A549 (cell line): Measurements from ENCODE around the gene NR2C2. TPM values are rescaled to one million over a fixed set of nuclear protein-coding genes. Genes with fewer than 3 reads are reported as not detected.

ENCODE experiments used
- ATAC-seq, 2 experiments: fragments of 200-7000 bp in 1 of 2; fragments of >200 bp in 1 of 2; cut with Nextera tagmentation in 1 of 2; cut with Tn5 transposase in 1 of 2; 3 replicates each; pipeline versions ENCODE4 v1.8.0 to v1.9.1; 2018 to 2020; ENCODE audit warnings: mild to moderate bottlenecking in 1 of 2, moderate library complexity in 1 of 2
- CTCF ChIA-PET: fragments of 300-600 bp; sonication (Branson Sonifier 250); formaldehyde crosslinking; extraction: SDS; loops from one replicate; lab custom pipeline; 2021; ENCODE audit warnings: antibody characterized with exemption, inconsistent platforms; lab: Yijun Ruan, JAX
- POLR2A ChIA-PET: fragments of 350-600 bp; formaldehyde crosslinking; extraction: SDS; loops from one replicate; lab custom pipeline; 2021; ENCODE audit warnings: antibody characterized with exemption, inconsistent platforms; lab: Yijun Ruan, JAX
- DNase-seq, 2 experiments: peaks; one replicate each; pipeline versions ENCODE4 v3.0.0 to v3.0.0-alpha.2; 2011 to 2016; ENCODE audit warnings: low read depth in 1 of 2, low spot score in 1 of 2
- FAIRE-seq: peaks from 2 replicates; lab custom pipeline; 2011; peaks lifted over from hg19 to GRCh38; lab: Jason Lieb, UNC
- H3K27ac ChIP-seq, 2 experiments: fragments of >200 bp; sonication (Bioruptor Twin); formaldehyde crosslinking; 3 replicates each; pipeline ENCODE4 v1.5.1; 2016 to 2017
- H3K4me1 ChIP-seq: fragments of >200 bp; sonication (Bioruptor Twin); formaldehyde crosslinking; 3 replicates; pipeline ENCODE4 v1.6.1; 2016
- H3K4me2 ChIP-seq: fragments of >200 bp; sonication (Bioruptor Twin); formaldehyde crosslinking; 3 replicates; pipeline ENCODE4 v1.6.1; 2016
- H3K4me3 ChIP-seq: fragments of >200 bp; sonication (Bioruptor Twin); formaldehyde crosslinking; 3 replicates; pipeline ENCODE4 v1.5.1; 2016
- H3K9me3 ChIP-seq: fragments of >200 bp; sonication (Bioruptor Twin); formaldehyde crosslinking; 3 replicates; pipeline ENCODE4 v1.6.1; 2016
- CBX8 ChIP-seq: fragments of 200-600 bp; sonication (generic); IDR thresholded peaks from 2 replicates; pipeline ENCODE4 v1.6.1; 2016
- ESRRA ChIP-seq: fragments of 150-350 bp; IDR thresholded peaks from 2 replicates; pipeline ENCODE4 v1.6.1; 2014; ENCODE audit warnings: mild to moderate bottlenecking, low read length, borderline replicate concordance
- FOXS1 ChIP-seq: fragments of 250-450 bp; sonication (Bioruptor Pico); IDR thresholded peaks from 2 replicates; pipeline ENCODE4 v1.5.0; 2020; ENCODE audit warnings: mild to moderate bottlenecking, moderate library complexity
- HDAC2 ChIP-seq: fragments of 200-600 bp; sonication (generic); IDR thresholded peaks from 2 replicates; pipeline ENCODE4 v1.6.1; 2016
- JUN ChIP-seq, 2 experiments: fragments of >200 bp; sonication (Bioruptor Twin); formaldehyde crosslinking; IDR thresholded peaks; 2 replicates in 1 of 2; 3 replicates in 1 of 2; pipeline ENCODE4 v1.6.1; 2016 to 2017
- KDM1A ChIP-seq: fragments of 200-600 bp; sonication (generic); IDR thresholded peaks from 2 replicates; pipeline ENCODE4 v1.6.1; 2016; ENCODE audit warnings: low read depth, mild to moderate bottlenecking
- MAFK ChIP-seq: fragments of 450-650 bp; IDR thresholded peaks from 2 replicates; pipeline ENCODE4 v1.6.1; 2014; ENCODE audit not compliant: partially characterized antibody
- NFE2L2 ChIP-seq: fragments of 150-350 bp; conservative IDR thresholded peaks from 2 replicates; pipeline ENCODE4 v1.6.1; 2014; ENCODE audit warnings: low read length
- NPAS2 ChIP-seq: fragments of 250-450 bp; sonication (Bioruptor Pico); IDR thresholded peaks from 2 replicates; pipeline ENCODE4 v1.8.0; 2022; ENCODE audit warnings: mild to moderate bottlenecking, moderate library complexity, borderline replicate concordance
- NR3C1 ChIP-seq: fragments of >200 bp; sonication (Bioruptor Twin); formaldehyde crosslinking; IDR thresholded peaks from 3 replicates; pipeline ENCODE4 v1.6.1; 2017
- PHF8 ChIP-seq: fragments of 200-600 bp; sonication (generic); IDR thresholded peaks from 2 replicates; pipeline ENCODE4 v1.6.1; 2016; ENCODE audit warnings: low read depth, mild to moderate bottlenecking, antibody characterized with exemption, moderate library complexity, borderline replicate concordance
- POLR2A ChIP-seq: IDR thresholded peaks from 2 replicates; pipeline ENCODE4 v1.6.1; 2012; ENCODE audit warnings: mild to moderate bottlenecking, low read length
- RCOR1 ChIP-seq: fragments of 150-350 bp; IDR thresholded peaks from 2 replicates; pipeline ENCODE4 v1.6.1; 2014; ENCODE audit warnings: antibody characterized with exemption, low read length, low read depth
- RFX5 ChIP-seq: fragments of 450-650 bp; IDR thresholded peaks from 2 replicates; pipeline ENCODE4 v1.7.1; 2014; ENCODE audit warnings: antibody characterized with exemption, mild to moderate bottlenecking, moderate library complexity
- RNF2 ChIP-seq: fragments of 200-600 bp; sonication (generic); IDR thresholded peaks from 2 replicates; pipeline ENCODE4 v1.6.1; 2016; ENCODE audit warnings: low read depth, mild to moderate bottlenecking, antibody characterized with exemption, moderate library complexity, borderline replicate concordance
- TFCP2L1 ChIP-seq: fragments of 250-450 bp; sonication (Bioruptor Pico); IDR thresholded peaks from 2 replicates; pipeline ENCODE4 v1.5.0; 2021; ENCODE audit warnings: mild to moderate bottlenecking
- ZC3H11A ChIP-seq: fragments of 450-650 bp; IDR thresholded peaks from 2 replicates; pipeline ENCODE4 v1.6.1; 2014; ENCODE audit warnings: antibody characterized with exemption, mild to moderate bottlenecking
- ZFP36 ChIP-seq: fragments of 450-650 bp; IDR thresholded peaks from 2 replicates; pipeline ENCODE4 v1.6.1; 2014; ENCODE audit warnings: borderline replicate concordance; ENCODE audit not compliant: partially characterized antibody
- ZSCAN20 ChIP-seq: fragments of 250-450 bp; sonication (Bioruptor Pico); IDR thresholded peaks from 2 replicates; pipeline ENCODE4 v1.8.0; 2022; ENCODE audit warnings: mild to moderate bottlenecking, moderate library complexity
- WGBS: methylation state at CpG from one replicate; pipeline ENCODE4 v1.1.6; 2017; ENCODE audit errors: missing lambda C conversion rate; 5-methylcytosine and 5-hydroxymethylcytosine counted together
- polyA plus RNA-seq, 4 experiments: library from polyadenylated mRNA; depleted of rRNA in 3 of 4; stranded (reverse); fragments of >200 nt; fragmentation: RNase III in 1 of 4; extraction: RNeasy Plus Mini Kit Qiagen cat#74134 plus additional on column Dnase treatment in 1 of 4; gene quantifications; 2 replicates in 3 of 4; 3 replicates in 1 of 4; pipeline ENCODE4 v1.2.3, GENCODE V29; 2011 to 2017
- TF ChIP-seq, protein P1 (sequence below): fragments of 200-600 bp; sonication (generic); IDR thresholded peaks from 2 replicates; pipeline ENCODE4 v1.6.1; 2016; ENCODE audit warnings: antibody characterized with exemption, mild to moderate bottlenecking, moderate library complexity
- TF ChIP-seq, protein P2 (sequence below): fragments of >200 bp; sonication (Bioruptor Twin); formaldehyde crosslinking; IDR thresholded peaks from 3 replicates; pipeline ENCODE4 v1.5.1; 2016
- TF ChIP-seq, protein P3 (sequence below): fragments of 250-450 bp; sonication (Bioruptor Pico); IDR thresholded peaks from 2 replicates; pipeline ENCODE4 v1.5.0; 2021; ENCODE audit warnings: mild to moderate bottlenecking, moderate library complexity, borderline replicate concordance
- TF ChIP-seq, protein P4 (sequence below): fragments of 450-650 bp; IDR thresholded peaks from 2 replicates; pipeline ENCODE4 v1.6.1; 2014; ENCODE audit warnings: antibody characterized with exemption
- TF ChIP-seq, protein P5 (sequence below): fragments of 250-450 bp; sonication (Bioruptor Pico); IDR thresholded peaks from 2 replicates; pipeline ENCODE4 v1.5.0; 2020; ENCODE audit warnings: low read depth, mild to moderate bottlenecking, moderate library complexity
- TF ChIP-seq, protein P6 (sequence below): IDR thresholded peaks from 2 replicates; pipeline ENCODE4 v1.6.1; 2012

The NR2C2 gene
- polyA plus RNA-seq, 2 of the 4 experiments (the other 2 are of a cell fraction), result 14.6 to 20.2 TPM

DNA sequence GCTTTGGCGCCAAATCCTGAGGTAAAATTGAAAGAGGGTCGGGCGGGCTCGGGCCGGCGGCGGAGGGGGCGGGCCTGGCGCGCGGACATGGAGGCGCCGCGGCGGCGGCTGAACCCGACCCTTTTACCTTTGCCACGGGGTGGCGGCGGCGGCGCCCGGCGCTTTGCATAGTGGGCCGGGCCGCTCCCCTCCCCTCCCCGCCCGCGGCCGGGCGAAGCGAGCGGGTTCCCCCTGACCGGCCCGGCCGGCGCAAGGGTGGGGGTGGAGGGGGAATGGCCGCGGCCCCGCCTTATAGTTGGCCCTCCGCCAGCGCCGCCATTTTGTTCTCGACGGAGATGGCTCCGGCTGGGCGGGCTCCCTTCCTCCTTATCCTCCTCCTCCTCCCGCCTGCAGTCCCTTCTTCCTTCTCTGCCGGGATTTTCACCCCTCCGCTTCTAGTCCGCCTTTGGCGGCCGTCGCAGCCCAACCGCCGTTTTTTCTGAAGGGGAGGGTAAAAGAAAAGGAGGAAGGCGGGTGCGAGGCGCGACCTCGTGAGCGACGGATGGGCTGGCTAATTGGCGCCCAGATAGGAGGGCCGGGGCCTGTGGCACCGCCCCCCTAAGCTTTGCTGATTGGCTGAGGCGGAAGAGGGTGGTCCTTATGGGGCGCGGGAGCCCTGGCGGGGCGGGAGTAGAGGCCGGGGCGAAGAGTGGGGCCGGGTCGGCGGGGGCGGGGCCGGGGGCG, 664 bp downstream of the NR2C2 start (continued):
- TF ChIP-seq, protein P1, sequence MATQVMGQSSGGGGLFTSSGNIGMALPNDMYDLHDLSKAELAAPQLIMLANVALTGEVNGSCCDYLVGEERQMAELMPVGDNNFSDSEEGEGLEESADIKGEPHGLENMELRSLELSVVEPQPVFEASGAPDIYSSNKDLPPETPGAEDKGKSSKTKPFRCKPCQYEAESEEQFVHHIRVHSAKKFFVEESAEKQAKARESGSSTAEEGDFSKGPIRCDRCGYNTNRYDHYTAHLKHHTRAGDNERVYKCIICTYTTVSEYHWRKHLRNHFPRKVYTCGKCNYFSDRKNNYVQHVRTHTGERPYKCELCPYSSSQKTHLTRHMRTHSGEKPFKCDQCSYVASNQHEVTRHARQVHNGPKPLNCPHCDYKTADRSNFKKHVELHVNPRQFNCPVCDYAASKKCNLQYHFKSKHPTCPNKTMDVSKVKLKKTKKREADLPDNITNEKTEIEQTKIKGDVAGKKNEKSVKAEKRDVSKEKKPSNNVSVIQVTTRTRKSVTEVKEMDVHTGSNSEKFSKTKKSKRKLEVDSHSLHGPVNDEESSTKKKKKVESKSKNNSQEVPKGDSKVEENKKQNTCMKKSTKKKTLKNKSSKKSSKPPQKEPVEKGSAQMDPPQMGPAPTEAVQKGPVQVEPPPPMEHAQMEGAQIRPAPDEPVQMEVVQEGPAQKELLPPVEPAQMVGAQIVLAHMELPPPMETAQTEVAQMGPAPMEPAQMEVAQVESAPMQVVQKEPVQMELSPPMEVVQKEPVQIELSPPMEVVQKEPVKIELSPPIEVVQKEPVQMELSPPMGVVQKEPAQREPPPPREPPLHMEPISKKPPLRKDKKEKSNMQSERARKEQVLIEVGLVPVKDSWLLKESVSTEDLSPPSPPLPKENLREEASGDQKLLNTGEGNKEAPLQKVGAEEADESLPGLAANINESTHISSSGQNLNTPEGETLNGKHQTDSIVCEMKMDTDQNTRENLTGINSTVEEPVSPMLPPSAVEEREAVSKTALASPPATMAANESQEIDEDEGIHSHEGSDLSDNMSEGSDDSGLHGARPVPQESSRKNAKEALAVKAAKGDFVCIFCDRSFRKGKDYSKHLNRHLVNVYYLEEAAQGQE, result no peak; the same call in 1 of the 2 replicates
- no peak for TF ChIP-seq NR3C1
- no peak for TF ChIP-seq CBX8
- TF ChIP-seq TFCP2L1 (CRISPR knock-in tag), result no peak
- TF ChIP-seq, protein P2, sequence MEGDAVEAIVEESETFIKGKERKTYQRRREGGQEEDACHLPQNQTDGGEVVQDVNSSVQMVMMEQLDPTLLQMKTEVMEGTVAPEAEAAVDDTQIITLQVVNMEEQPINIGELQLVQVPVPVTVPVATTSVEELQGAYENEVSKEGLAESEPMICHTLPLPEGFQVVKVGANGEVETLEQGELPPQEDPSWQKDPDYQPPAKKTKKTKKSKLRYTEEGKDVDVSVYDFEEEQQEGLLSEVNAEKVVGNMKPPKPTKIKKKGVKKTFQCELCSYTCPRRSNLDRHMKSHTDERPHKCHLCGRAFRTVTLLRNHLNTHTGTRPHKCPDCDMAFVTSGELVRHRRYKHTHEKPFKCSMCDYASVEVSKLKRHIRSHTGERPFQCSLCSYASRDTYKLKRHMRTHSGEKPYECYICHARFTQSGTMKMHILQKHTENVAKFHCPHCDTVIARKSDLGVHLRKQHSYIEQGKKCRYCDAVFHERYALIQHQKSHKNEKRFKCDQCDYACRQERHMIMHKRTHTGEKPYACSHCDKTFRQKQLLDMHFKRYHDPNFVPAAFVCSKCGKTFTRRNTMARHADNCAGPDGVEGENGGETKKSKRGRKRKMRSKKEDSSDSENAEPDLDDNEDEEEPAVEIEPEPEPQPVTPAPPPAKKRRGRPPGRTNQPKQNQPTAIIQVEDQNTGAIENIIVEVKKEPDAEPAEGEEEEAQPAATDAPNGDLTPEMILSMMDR, result no peak
- no peak for TF ChIP-seq KDM1A
- TF ChIP-seq HDAC2, result no peak
- no peak for TF ChIP-seq ZFP36
- TF ChIP-seq MAFK, result no peak
- no peak for TF ChIP-seq ZC3H11A
- TF ChIP-seq POLR2A, result peak; percentile 6
- TF ChIP-seq, protein P3, sequence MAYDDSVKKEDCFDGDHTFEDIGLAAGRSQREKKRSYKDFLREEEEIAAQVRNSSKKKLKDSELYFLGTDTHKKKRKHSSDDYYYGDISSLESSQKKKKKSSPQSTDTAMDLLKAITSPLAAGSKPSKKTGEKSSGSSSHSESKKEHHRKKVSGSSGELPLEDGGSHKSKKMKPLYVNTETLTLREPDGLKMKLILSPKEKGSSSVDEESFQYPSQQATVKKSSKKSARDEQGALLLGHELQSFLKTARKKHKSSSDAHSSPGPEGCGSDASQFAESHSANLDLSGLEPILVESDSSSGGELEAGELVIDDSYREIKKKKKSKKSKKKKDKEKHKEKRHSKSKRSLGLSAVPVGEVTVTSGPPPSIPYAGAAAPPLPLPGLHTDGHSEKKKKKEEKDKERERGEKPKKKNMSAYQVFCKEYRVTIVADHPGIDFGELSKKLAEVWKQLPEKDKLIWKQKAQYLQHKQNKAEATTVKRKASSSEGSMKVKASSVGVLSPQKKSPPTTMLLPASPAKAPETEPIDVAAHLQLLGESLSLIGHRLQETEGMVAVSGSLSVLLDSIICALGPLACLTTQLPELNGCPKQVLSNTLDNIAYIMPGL, result no peak
- 0 out of 2 replicates have a peak, but pooled peaks have one; percentile 50 for TF ChIP-seq RFX5

DNA sequence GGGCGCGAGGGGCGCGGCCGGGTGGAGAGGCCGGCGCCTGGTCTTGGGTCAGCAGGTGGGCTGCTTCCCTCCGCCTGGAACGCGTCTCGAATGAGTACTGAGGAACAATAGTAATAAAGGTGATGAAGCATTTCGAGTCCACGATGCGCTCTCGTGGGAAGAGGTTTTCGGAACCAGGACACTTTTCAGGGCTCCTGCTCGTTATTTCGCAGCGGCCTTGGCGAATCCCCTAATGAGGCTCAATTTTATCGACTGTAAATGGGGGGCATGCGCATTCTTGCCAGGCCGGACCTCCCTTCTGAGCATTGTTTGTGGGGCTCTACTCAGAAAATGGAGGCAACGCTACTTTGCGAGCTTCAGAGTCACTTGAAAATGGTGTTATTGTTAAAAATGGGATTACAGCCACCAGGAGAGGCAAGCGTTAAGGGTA, 1.2 kb downstream of the NR2C2 start:
- peak overlapping the region; percentile 91 for H3K4me3 ChIP-seq
- ChIA-PET CTCF (no interaction called here), POLR2A (interaction anchor here (0.6 to 1.0 kb wide), 8 partner anchors 8 to 480 kb away, joined by 3 to 6 read pairs (median 4); partner anchors contain the start of genes CCDC174 and MRPS25)
- peak overlapping the region; percentile 82 for H3K4me2 ChIP-seq
- peak; percentile 11 to 21 for DNase-seq
- WGBS, result 3% methylated on average over 23 of the region's 26 CpGs
- TF ChIP-seq, protein P4, sequence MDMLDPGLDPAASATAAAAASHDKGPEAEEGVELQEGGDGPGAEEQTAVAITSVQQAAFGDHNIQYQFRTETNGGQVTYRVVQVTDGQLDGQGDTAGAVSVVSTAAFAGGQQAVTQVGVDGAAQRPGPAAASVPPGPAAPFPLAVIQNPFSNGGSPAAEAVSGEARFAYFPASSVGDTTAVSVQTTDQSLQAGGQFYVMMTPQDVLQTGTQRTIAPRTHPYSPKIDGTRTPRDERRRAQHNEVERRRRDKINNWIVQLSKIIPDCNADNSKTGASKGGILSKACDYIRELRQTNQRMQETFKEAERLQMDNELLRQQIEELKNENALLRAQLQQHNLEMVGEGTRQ, result no peak
- TF ChIP-seq PHF8 (peak; percentile 38; the same call in 1 of the 2 replicates), JUN (IDR thresholded peaks at IDR 0.05) (0 out of 5 replicates have a peak, but pooled peaks of 1 of the 2 experiments have one; percentile 18), ESRRA (no peak), RNF2 (no peak), NPAS2 (CRISPR knock-in tag) (no peak), FOXS1 (CRISPR knock-in tag) (no peak), POLR2A (peak; percentile 64), RCOR1 (no peak), NFE2L2 (no peak), ZSCAN20 (CRISPR knock-in tag) (no peak)
- TF ChIP-seq, protein P5, sequence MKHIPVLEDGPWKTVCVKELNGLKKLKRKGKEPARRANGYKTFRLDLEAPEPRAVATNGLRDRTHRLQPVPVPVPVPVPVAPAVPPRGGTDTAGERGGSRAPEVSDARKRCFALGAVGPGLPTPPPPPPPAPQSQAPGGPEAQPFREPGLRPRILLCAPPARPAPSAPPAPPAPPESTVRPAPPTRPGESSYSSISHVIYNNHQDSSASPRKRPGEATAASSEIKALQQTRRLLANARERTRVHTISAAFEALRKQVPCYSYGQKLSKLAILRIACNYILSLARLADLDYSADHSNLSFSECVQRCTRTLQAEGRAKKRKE (CRISPR knock-in tag), result no peak
- TF ChIP-seq, protein P6, sequence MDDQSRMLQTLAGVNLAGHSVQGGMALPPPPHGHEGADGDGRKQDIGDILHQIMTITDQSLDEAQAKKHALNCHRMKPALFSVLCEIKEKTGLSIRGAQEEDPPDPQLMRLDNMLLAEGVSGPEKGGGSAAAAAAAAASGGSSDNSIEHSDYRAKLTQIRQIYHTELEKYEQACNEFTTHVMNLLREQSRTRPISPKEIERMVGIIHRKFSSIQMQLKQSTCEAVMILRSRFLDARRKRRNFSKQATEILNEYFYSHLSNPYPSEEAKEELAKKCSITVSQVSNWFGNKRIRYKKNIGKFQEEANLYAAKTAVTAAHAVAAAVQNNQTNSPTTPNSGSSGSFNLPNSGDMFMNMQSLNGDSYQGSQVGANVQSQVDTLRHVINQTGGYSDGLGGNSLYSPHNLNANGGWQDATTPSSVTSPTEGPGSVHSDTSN, result no peak
- TF ChIP-seq, all 56 proteins: peak for 3
- Histone ChIP-seq H3K9me3 (no peaks in the 10 kb centered on the region), H3K4me1 (peaks cover 24% of the 10 kb centered on the region), H3K27ac (peak overlapping the region; percentile 92 to 98)
- no peak for FAIRE-seq
- ATAC-seq, result peak; percentile 1 to 2; a peak in 1 of 6 replicates
